ENCODE data around the gene IHH. TPM values are rescaled to one million over a fixed set of nuclear protein-coding genes. Genes with fewer than 3 reads are reported as not detected.

Gene IHH
- total RNA-seq, 1 donor from 2014 or later = 0.16 TPM

GRCh38 chr2:219087848-219088247 is 27.1 kb upstream of the IHH start:
- no peak for DNase-seq (ENCODE audit: low read depth, low spot score)
- Mint-ChIP-seq H3K36me3 (ENCODE audit: low read depth) (peaks cover 2% of the 10 kb centered on the region), H3K27me3 (ENCODE audit: low read depth) (no peaks in the 10 kb centered on the region), H3K27ac (ENCODE audit: unreplicated experiment) (no peak overlapping the region), H3K9me3 (no peaks in the 10 kb centered on the region), H3K4me3 (no peak overlapping the region), H3K4me1 (peaks cover 14% of the 10 kb centered on the region)
- TF ChIP-seq CTCF (conservative IDR thresholded peaks at IDR 0.05) = no peak

DNA sequence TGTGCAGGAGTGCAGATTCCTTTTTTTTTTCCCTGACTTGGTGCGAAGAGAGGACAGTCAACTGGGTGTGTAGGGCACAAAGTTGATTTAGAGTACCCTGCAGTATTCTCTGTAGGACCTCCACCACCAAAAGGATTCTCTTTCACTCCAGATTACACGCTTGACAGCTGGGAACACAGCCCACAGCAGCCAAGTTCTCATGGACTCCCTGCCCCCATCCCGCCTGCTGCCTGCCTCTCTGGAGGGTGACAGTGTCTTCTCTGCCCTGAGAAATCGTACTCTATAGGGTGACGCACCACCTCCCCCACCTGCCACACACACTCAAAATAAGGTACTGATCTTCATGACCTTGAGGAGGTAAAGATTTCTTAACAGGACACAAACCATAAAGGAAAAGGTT is 26.6 kb upstream of the IHH start:
- Mint-ChIP-seq H3K4me3 (no peak overlapping the region), H3K27ac (ENCODE audit: unreplicated experiment) (no peak overlapping the region), H3K9me3 (no peaks in the 10 kb centered on the region), H3K4me1 (peaks cover 14% of the 10 kb centered on the region), H3K27me3 (ENCODE audit: low read depth) (no peaks in the 10 kb centered on the region), H3K36me3 (ENCODE audit: low read depth) (peaks cover 2% of the 10 kb centered on the region)
- DNase-seq (ENCODE audit: low read depth, low spot score) = no peak
- no peak for TF ChIP-seq CTCF (conservative IDR thresholded peaks at IDR 0.05)

- TF ChIP-seq CTCF (conservative IDR thresholded peaks at IDR 0.05) = no peak
- no peaks in the 10 kb centered on the region for H3K27me3 Mint-ChIP-seq (ENCODE audit: low read depth)
Observed at GRCh38 chr2:219086196-219086595, 25.5 kb upstream of the IHH start.

GRCh38 chr2:219084791-219085190 is 24.1 kb upstream of the IHH start:
- no peak for TF ChIP-seq CTCF (conservative IDR thresholded peaks at IDR 0.05)
- Mint-ChIP-seq H3K36me3 (ENCODE audit: low read depth) (peaks cover 2% of the 10 kb centered on the region), H3K27me3 (ENCODE audit: low read depth) (no peaks in the 10 kb centered on the region), H3K9me3 (no peaks in the 10 kb centered on the region), H3K4me1 (peaks cover 14% of the 10 kb centered on the region), H3K4me3 (no peak overlapping the region), H3K27ac (ENCODE audit: unreplicated experiment) (no peak overlapping the region)
- no peak for DNase-seq (ENCODE audit: low read depth, low spot score)

More at GRCh38 chr2:219086196-219086595, 25.5 kb upstream of the IHH start:
- H3K4me1 Mint-ChIP-seq = peaks cover 14% of the 10 kb centered on the region
- peaks cover 2% of the 10 kb centered on the region for H3K36me3 Mint-ChIP-seq (ENCODE audit: low read depth)
- no peak for DNase-seq (ENCODE audit: low read depth, low spot score)
- H3K4me3 Mint-ChIP-seq = no peak overlapping the region
- H3K9me3 Mint-ChIP-seq = no peaks in the 10 kb centered on the region
- no peak overlapping the region for H3K27ac Mint-ChIP-seq (ENCODE audit: unreplicated experiment)

GRCh38 chr2:219082332-219082958 is 21.7 kb upstream of the IHH start:
- no peak for TF ChIP-seq CTCF (conservative IDR thresholded peaks at IDR 0.05)
- H3K9me3 Mint-ChIP-seq = no peaks in the 10 kb centered on the region
- H3K27ac Mint-ChIP-seq (ENCODE audit: unreplicated experiment) = no peak overlapping the region
- H3K4me1 Mint-ChIP-seq = peaks cover 12% of the 10 kb centered on the region
- no peaks in the 10 kb centered on the region for H3K27me3 Mint-ChIP-seq (ENCODE audit: low read depth)
- H3K36me3 Mint-ChIP-seq (ENCODE audit: low read depth) = no peaks in the 10 kb centered on the region
- no peak overlapping the region for H3K4me3 Mint-ChIP-seq
- DNase-seq (ENCODE audit: low read depth, low spot score) = no peak
